Hematopoietic multipotent progenitor cell (in vitro differentiated cells): ENCODE results near the gene FALEC. TPM values are rescaled to one million over a fixed set of nuclear protein-coding genes. Genes with fewer than 3 reads are reported as not detected.
A peak's percentile ranks its signal among the peaks of the same experiment; 100 is the strongest.
"Not testable (repeated sequence)": the region's sequence is repeated elsewhere in the genome, so short reads cannot be mapped to it uniquely, and the experiment has no call there.

Experiments
- DNase-seq, 3 donors: peaks; one replicate each; pipeline ENCODE4 v3.0.0-alpha.2; 2011 to 2015; ENCODE audit warnings: low read depth in 2 of 3, low spot score in 2 of 3
- total RNA-seq: library from RNA; depleted of rRNA; stranded (reverse); fragments of >200 nt; gene quantifications from one replicate; pipeline ENCODE4 v1.2.3, GENCODE V29; 2012

Gene FALEC
- total RNA-seq, 1 donor = 0.27 TPM

- DNase-seq = no peak
Observed at GRCh38 chr1:150568594-150568966, 53.0 kb downstream of the FALEC start.

- peak in 1 of 3 donors; percentile 47 for DNase-seq
Observed at GRCh38 chr1:150572918-150573647, 57.5 kb downstream of the FALEC start.

- DNase-seq = not testable (repeated sequence)
Observed at GRCh38 chr1:150573648-150574071, 58.1 kb downstream of the FALEC start.

- no peak for DNase-seq
Observed at GRCh38 chr1:150574260-150575071, 58.9 kb downstream of the FALEC start.

- no peak for DNase-seq
Observed at GRCh38 chr1:150575072-150575489, 59.5 kb downstream of the FALEC start.

- no peak for DNase-seq
Observed at GRCh38 chr1:150575518-150576366, 60.2 kb downstream of the FALEC start.

GRCh38 chr1:150576367-150576711 lies 60.8 kb downstream of the FALEC start:
- DNase-seq = no peak

- no peak for DNase-seq
Observed at GRCh38 chr1:150576794-150577556, 61.4 kb downstream of the FALEC start.

GRCh38 chr1:150577557-150578271 lies 62.2 kb downstream of the FALEC start:
- no peak for DNase-seq

GRCh38 chr1:150578272-150579109 lies 62.9 kb downstream of the FALEC start:
- peak in 1 of 3 donors; percentile 48 for DNase-seq

- DNase-seq = peak; percentile 74 to 98 (median 95)
Observed at GRCh38 chr1:150579110-150579944, 63.8 kb downstream of the FALEC start, which contains the start of gene MCL1. Gene MCL1, minus strand, starts transcription at chr1:150579610. Its CDS starts 80 bp downstream, at chr1:150579530.

GRCh38 chr1:150579945-150580642 lies 64.5 kb downstream of the FALEC start:
- no peak for DNase-seq

- not testable (repeated sequence) for DNase-seq
Observed at GRCh38 chr1:150580966-150581365, 65.4 kb downstream of the FALEC start.

- not testable (repeated sequence) for DNase-seq
Observed at GRCh38 chr1:150581437-150581836, 65.9 kb downstream of the FALEC start.

GRCh38 chr1:150581962-150582361 lies 66.4 kb downstream of the FALEC start:
- not testable (repeated sequence) for DNase-seq

GRCh38 chr1:150582371-150582770 lies 66.8 kb downstream of the FALEC start:
- DNase-seq = no peak
